H1 (cell line): Measurements from ENCODE around the gene GCGR. TPM values are rescaled to one million over a fixed set of nuclear protein-coding genes. Genes with fewer than 3 reads are reported as not detected.

Experiments
- CTCF ChIA-PET: fragments of 300-600 bp; sonication (Branson Sonifier 250); formaldehyde crosslinking; loops from one replicate; lab custom pipeline; 2021; ENCODE audit not compliant: partially characterized antibody; lab: Charles Lee
- POLR2A ChIA-PET: fragments of 300-600 bp; sonication (Branson Sonifier 250); formaldehyde crosslinking; loops from one replicate; lab custom pipeline; 2021; ENCODE audit warnings: inconsistent platforms; ENCODE audit not compliant: partially characterized antibody; lab: Charles Lee
- DNase-seq, 2 experiments: peaks; one replicate each; pipeline versions ENCODE4 v3.0.0 to v3.0.0-alpha.2; 2010 to 2022; ENCODE audit warnings: low spot score in 2 of 2, low read depth in 1 of 2, mixed read lengths in 1 of 2
- FAIRE-seq: peaks from 2 replicates; lab custom pipeline; 2011; peaks lifted over from hg19 to GRCh38; lab: Jason Lieb, UNC
- H2AFZ ChIP-seq: 2 replicates; pipeline ENCODE4 v1.8.1; 2012; ENCODE audit warnings: low read length, inconsistent platforms
- H2AK5ac ChIP-seq: 2 replicates; pipeline ENCODE4 v1.6.1; 2013; ENCODE audit warnings: low read depth, low read length
- H2BK120ac ChIP-seq: replicated peaks from 2 replicates; pipeline ENCODE3; 2013; ENCODE audit warnings: low read depth, low read length, inconsistent platforms
- H2BK12ac ChIP-seq: 2 replicates; pipeline ENCODE4 v1.6.1; 2013; ENCODE audit warnings: low read depth, low read length
- H2BK15ac ChIP-seq: 2 replicates; pipeline ENCODE4 v1.6.1; 2013; ENCODE audit warnings: low read length
- H2BK20ac ChIP-seq: 2 replicates; pipeline ENCODE4 v1.6.1; 2013; ENCODE audit warnings: low read length
- H2BK5ac ChIP-seq: 2 replicates; pipeline ENCODE4 v1.6.1; 2013; ENCODE audit warnings: low read depth, low read length
- H3K14ac ChIP-seq: 2 replicates; pipeline ENCODE4 v1.6.1; 2013; ENCODE audit warnings: inconsistent platforms; ENCODE audit not compliant: insufficient read length
- H3K18ac ChIP-seq: 2 replicates; pipeline ENCODE4 v1.6.1; 2013; ENCODE audit warnings: low read length; ENCODE audit errors: extremely low read depth
- H3K23ac ChIP-seq: 2 replicates; pipeline ENCODE4 v1.6.1; 2013; ENCODE audit warnings: inconsistent platforms; ENCODE audit not compliant: insufficient read length
- H3K23me2 ChIP-seq: 2 replicates; pipeline ENCODE4 v1.6.1; 2013; ENCODE audit warnings: low read depth, low read length
- H3K27ac ChIP-seq: 2 replicates; pipeline ENCODE4 v1.6.1; 2011; ENCODE audit warnings: low read depth, low read length, inconsistent platforms
- H3K27me3 ChIP-seq, 4 experiments: replicated peaks in 1 of 4; 1 replicate in 1 of 4; 2 replicates in 3 of 4; pipeline versions ENCODE4 v1.6.1 to v1.8.1; 2011 to 2013; ENCODE audit warnings: low read length in 3 of 4, mild to moderate bottlenecking in 3 of 4, inconsistent platforms in 2 of 4, mixed read lengths in 2 of 4, moderate library complexity in 1 of 4; ENCODE audit not compliant: control insufficient read depth in 3 of 4, insufficient read depth in 3 of 4; ENCODE audit errors: extremely low read depth in 1 of 4
- H3K36me3 ChIP-seq, 4 experiments: 2 replicates each; pipeline versions ENCODE4 v1.6.1 to v1.8.1; 2011 to 2013; ENCODE audit warnings: mild to moderate bottlenecking in 4 of 4, low read length in 3 of 4, moderate library complexity in 2 of 4, control low read depth in 1 of 4, inconsistent platforms in 1 of 4; ENCODE audit not compliant: insufficient read depth in 4 of 4, control insufficient read depth in 2 of 4
- H3K4ac ChIP-seq: replicated peaks from 2 replicates; pipeline ENCODE3; 2013; ENCODE audit warnings: low read length, low read depth, mixed read lengths, inconsistent platforms; ENCODE audit not compliant: insufficient read length
- H3K4me1 ChIP-seq, 4 experiments: replicated peaks in 1 of 4; 1 replicate in 1 of 4; 2 replicates in 3 of 4; pipeline versions ENCODE4 v1.6.1 to v1.8.1; 2011 to 2013; ENCODE audit warnings: low read length in 3 of 4, inconsistent platforms in 2 of 4, mixed read lengths in 1 of 4; ENCODE audit not compliant: insufficient read depth in 4 of 4, control insufficient read depth in 3 of 4
- H3K4me2 ChIP-seq, 2 experiments: 2 replicates each; pipeline versions ENCODE4 v1.6.1 to v1.8.1; 2011 to 2013; ENCODE audit warnings: low read depth in 2 of 2, low read length in 2 of 2, control low read depth in 1 of 2, inconsistent platforms in 1 of 2, mild to moderate bottlenecking in 1 of 2; ENCODE audit not compliant: insufficient read depth in 1 of 2
- H3K4me3 ChIP-seq, 4 experiments: fragments of 200-600, 300-600 bp in 1 of 4; sonication (generic), shearing (Covaris generic), sonication (Bioruptor Twin) in 1 of 4; 2 replicates each; pipeline versions ENCODE4 v1.5.1 to v1.8.1; 2011 to 2016; ENCODE audit warnings: low read length in 4 of 4, low read depth in 3 of 4, control low read depth in 2 of 4, inconsistent platforms in 2 of 4, mild to moderate bottlenecking in 2 of 4, mixed read lengths in 1 of 4, moderate library complexity in 1 of 4; ENCODE audit not compliant: insufficient read depth in 2 of 4; ENCODE audit errors: extremely low read depth in 1 of 4
- H3K56ac ChIP-seq: replicated peaks from 2 replicates; pipeline ENCODE3; 2013; ENCODE audit warnings: low read depth, mild to moderate bottlenecking, mixed read lengths, low read length, inconsistent platforms; ENCODE audit not compliant: insufficient read length
- H3K79me1 ChIP-seq: 2 replicates; pipeline ENCODE4 v1.6.1; 2013; ENCODE audit warnings: low read depth, low read length, control low read depth
- H3K79me2 ChIP-seq, 2 experiments: 2 replicates each; pipeline versions ENCODE4 v1.6.1 to v1.8.1; 2012 to 2013; ENCODE audit warnings: low read length in 2 of 2, mild to moderate bottlenecking in 2 of 2, inconsistent platforms in 1 of 2; ENCODE audit not compliant: insufficient read depth in 2 of 2, control insufficient read depth in 1 of 2
- H3K9ac ChIP-seq, 4 experiments: replicated peaks in 1 of 4; 1 replicate in 1 of 4; 2 replicates in 3 of 4; pipeline versions ENCODE4 v1.6.1 to v1.8.1; 2011 to 2013; ENCODE audit warnings: low read depth in 3 of 4, low read length in 3 of 4, control low read depth in 2 of 4, mild to moderate bottlenecking in 2 of 4, moderate library complexity in 2 of 4, inconsistent platforms in 1 of 4; ENCODE audit errors: extremely low read depth in 1 of 4
- H3K9me3 ChIP-seq, 2 experiments: 2 replicates each; pipeline versions ENCODE4 v1.6.1 to v1.8.1; 2012 to 2013; ENCODE audit warnings: mild to moderate bottlenecking in 2 of 2, moderate library complexity in 2 of 2, control low read depth in 1 of 2, inconsistent platforms in 1 of 2, low read depth in 1 of 2, low read length in 1 of 2, mixed read lengths in 1 of 2; ENCODE audit not compliant: insufficient read depth in 2 of 2
- H4K20me1 ChIP-seq, 2 experiments: replicated peaks in 1 of 2; 2 replicates each; pipeline versions ENCODE3 to v1.8.1; 2011 to 2013; ENCODE audit warnings: inconsistent platforms in 2 of 2, low read length in 2 of 2, mild to moderate bottlenecking in 1 of 2; ENCODE audit not compliant: insufficient read depth in 2 of 2, control insufficient read depth in 1 of 2
- H4K5ac ChIP-seq: 2 replicates; pipeline ENCODE4 v1.6.1; 2013; ENCODE audit warnings: low read length, low read depth, mixed read lengths, inconsistent platforms; ENCODE audit not compliant: insufficient read length
- H4K8ac ChIP-seq: 2 replicates; pipeline ENCODE4 v1.8.0; 2013; ENCODE audit warnings: mild to moderate bottlenecking, moderate library complexity, low read length, inconsistent platforms; ENCODE audit not compliant: insufficient read depth; ENCODE audit errors: extremely low read depth
- H4K91ac ChIP-seq: replicated peaks from 2 replicates; pipeline ENCODE3; 2013; ENCODE audit warnings: low read length, mixed read lengths, inconsistent platforms; ENCODE audit not compliant: insufficient read length
- PHF8 ChIP-seq: fragments of 200-600 bp; sonication (generic); conservative IDR thresholded peaks from 2 replicates; pipeline ENCODE4 v1.7.1; 2012; ENCODE audit warnings: low read depth, mild to moderate bottlenecking, inconsistent platforms, low read length, moderate library complexity
- USF2 ChIP-seq: IDR thresholded peaks from 2 replicates; pipeline ENCODE4 v1.6.1; 2011; ENCODE audit warnings: low read length, improper control_type of control experiment
- WGBS, 2 experiments: shearing (Covaris generic) in 1 of 2; methylation state at CpG; one replicate each; pipeline versions ENCODE4 v1.1.6 to v1.1.7; 2013 to 2015; ENCODE audit warnings: low lambda C conversion rate in 2 of 2, mixed read lengths in 2 of 2, inconsistent platforms in 1 of 2, low coverage in 1 of 2, missing lambda C conversion rate in 1 of 2; ENCODE audit not compliant: insufficient replicate concordance in 2 of 2, insufficient coverage in 1 of 2, insufficient read length in 1 of 2; ENCODE audit errors: extremely low coverage in 1 of 2, missing lambda C conversion rate in 1 of 2; 5-methylcytosine and 5-hydroxymethylcytosine counted together
- polyA plus RNA-seq, 7 experiments: library from polyadenylated mRNA; depleted of rRNA in 3 of 7; stranded (reverse) in 5 of 7; unstranded in 2 of 7; fragments of >200 nt in 5 of 7; fragments of 200-250 nt in 2 of 7; gene quantifications; 1 replicate in 5 of 7; 2 replicates in 1 of 7; 4 replicates in 1 of 7; pipeline versions ENCODE4 v1.2.1 to v1.2.3, GENCODE V29; 2011 to 2013; ENCODE audit warnings: missing spikeins in 2 of 7, mixed read lengths in 2 of 7
- total RNA-seq: library from RNA; stranded (reverse); fragmentation: NEBNext Ultra II Directional; extraction: Animal tissue kit (Norgen Biotek cat#: 25700); gene quantifications from 2 replicates; pipeline ENCODE4 v1.2.1, GENCODE V29; 2021

Gene GCGR
- total and polyA plus RNA-seq, 2 of the 8 experiments (the other 6 are each of a cell fraction or from before 2014, with no cell fraction given), result 0.44 to 0.56 TPM

DNA sequence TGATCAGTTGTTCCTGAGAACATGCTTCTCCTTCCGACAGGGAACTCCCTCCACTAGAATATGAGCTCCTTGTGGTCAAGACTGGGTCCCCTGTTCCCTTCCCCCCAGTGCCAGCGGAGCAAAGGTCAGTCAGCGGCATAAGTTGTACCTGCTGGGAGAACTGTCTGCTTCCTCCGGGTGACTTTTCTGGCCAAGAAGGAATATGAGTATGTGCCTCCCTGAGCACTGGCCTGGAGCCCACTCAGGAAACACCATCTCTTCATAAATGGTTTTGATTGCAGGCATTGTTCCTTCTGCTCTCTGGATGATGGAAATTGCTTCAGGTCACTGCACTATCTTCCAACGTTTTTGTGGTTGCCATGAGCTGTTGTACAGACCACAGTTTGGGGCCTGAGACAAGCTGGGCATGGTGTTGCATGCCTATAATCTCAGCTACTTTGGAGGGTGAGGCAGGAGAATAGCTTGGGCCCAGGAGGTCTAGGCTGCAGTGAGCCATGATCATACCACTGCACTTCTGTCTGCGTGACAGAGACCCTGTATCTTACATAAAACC lies 59.2 kb downstream of the GCGR start:
- no peak overlapping the region for H4K5ac ChIP-seq
- no peak overlapping the region for H3K9ac ChIP-seq
- no peak for FAIRE-seq
- TF ChIP-seq PHF8 (no peak), USF2 (no peak)

More for the DNA sequence above, 59.2 kb downstream of the GCGR start:
- Histone ChIP-seq H2BK12ac (no peak overlapping the region), H2BK120ac (no peak overlapping the region), H3K4me1 (peaks cover 0 to 19% (median 12%) of the 10 kb centered on the region in 4 experiments; a peak in 6 of 7 replicates), H3K14ac (no peak overlapping the region), H2AFZ (no peak overlapping the region), H3K4ac (no peak overlapping the region), H3K23ac (no peak overlapping the region), H4K91ac (no peak overlapping the region), H4K8ac (peak overlapping the region; percentile 22; the same call in 1 of the 2 replicates), H4K20me1 (peaks cover 13 to 39% of the 10 kb centered on the region in 2 experiments), H3K79me2 (peaks cover 13 to 47% of the 10 kb centered on the region in 2 experiments), H2AK5ac (no peak overlapping the region), H2BK15ac (no peak overlapping the region; the same call in 1 of the 2 replicates), H3K79me1 (peaks cover 11% of the 10 kb centered on the region), H2BK5ac (no peak overlapping the region), H3K18ac (no peak overlapping the region), H2BK20ac (no peak overlapping the region), H3K36me3 (peaks cover 5 to 28% (median 9%) of the 10 kb centered on the region in 4 experiments; a peak in 6 of 8 replicates), H3K23me2 (peaks cover 8% of the 10 kb centered on the region), H3K56ac (no peak overlapping the region), H3K27me3 (no peaks in the 10 kb centered on the region), H3K4me3 (no peak overlapping the region), H3K9me3 (no peaks in the 10 kb centered on the region), H3K27ac (no peak overlapping the region), H3K4me2 (no peak overlapping the region; a peak in 1 of 4 replicates)
- 82% methylated on average over 6 of the region's 6 CpGs; no CpG with 5 or more reads in 1 of the 2 experiments for WGBS, 2 experiments
- no peak for DNase-seq
- ChIA-PET CTCF (interaction anchor here (0.7 to 1.9 kb wide), 5 partner anchors 56 to 167 kb away, joined by 3 to 4 read pairs (median 3); no protein-coding TSS in a partner anchor), POLR2A (interaction anchor here (0.6 to 3.4 kb wide), 12 partner anchors 9 to 304 kb away, joined by 3 to 18 read pairs (median 4); partner anchors contain the start of genes CCDC137, MCRIP1 and OXLD1)
